PFSK-1 (cell line): ENCODE measurements around the gene STK32B.

Experiments used
- FOXP2 ChIP-seq: optimal IDR thresholded peaks from 2 replicates; pipeline ENCODE3; 2011; ENCODE audit warnings: borderline replicate concordance, control low read depth, inconsistent platforms; ENCODE audit not compliant: insufficient read depth; ENCODE audit errors: extremely low read length, extremely low read depth
- POLR2AphosphoS5 ChIP-seq: IDR thresholded peaks from 2 replicates; pipeline ENCODE4 v1.6.1; 2012; ENCODE audit warnings: low read depth, mild to moderate bottlenecking, control low read depth, low read length, moderate library complexity
- REST ChIP-seq, 2 experiments: IDR thresholded peaks; 2 replicates each; pipeline versions ENCODE4 v1.6.1 to v1.8.0; 2011 to 2012; ENCODE audit warnings: low read depth in 2 of 2, low read length in 2 of 2, control low read depth in 1 of 2, inconsistent platforms in 1 of 2, mild to moderate bottlenecking in 1 of 2, moderate library complexity in 1 of 2; ENCODE audit not compliant: insufficient read depth in 1 of 2
- SIN3A ChIP-seq: IDR thresholded peaks from 2 replicates; pipeline ENCODE4 v1.6.1; 2012; ENCODE audit warnings: mild to moderate bottlenecking, low read length, moderate library complexity, borderline replicate concordance; ENCODE audit not compliant: insufficient read depth
- TAF1 ChIP-seq: IDR thresholded peaks from 2 replicates; pipeline ENCODE4 v1.6.1; 2012; ENCODE audit warnings: low read length, control low read depth, borderline replicate concordance; ENCODE audit not compliant: insufficient read depth

STK32B gene

GRCh38 chr4:5137226-5137625 lies 85.9 kb downstream of the STK32B start:
- TF ChIP-seq REST (IDR thresholded peaks at IDR 0.05; ENCODE audit: insufficient read depth in 1 of 2, low read depth in 2 of 2, low read length in 2 of 2) (no peak), FOXP2 (no peak), SIN3A (no peak), TAF1 (no peak), POLR2AphosphoS5 (no peak)

GRCh38 chr4:5137927-5138326 lies 86.6 kb downstream of the STK32B start:
- TF ChIP-seq POLR2AphosphoS5 (no peak), SIN3A (no peak), REST (IDR thresholded peaks at IDR 0.05; ENCODE audit: insufficient read depth in 1 of 2, low read depth in 2 of 2, low read length in 2 of 2) (no peak), FOXP2 (no peak), TAF1 (no peak)

- TF ChIP-seq SIN3A (no peak), POLR2AphosphoS5 (no peak), REST (IDR thresholded peaks at IDR 0.05; ENCODE audit: insufficient read depth in 1 of 2, low read depth in 2 of 2, low read length in 2 of 2) (no peak), FOXP2 (no peak), TAF1 (no peak)
These were observed 87.1 kb downstream of the STK32B start for GRCh38 chr4:5138389-5138788.

- TF ChIP-seq FOXP2 = no peak
- no peak for TF ChIP-seq POLR2AphosphoS5
- no peak for TF ChIP-seq SIN3A
These were observed 87.9 kb downstream of the STK32B start for GRCh38 chr4:5139141-5139540.

GRCh38 chr4:5141802-5142201 lies 90.5 kb downstream of the STK32B start:
- no peak for TF ChIP-seq FOXP2
- TF ChIP-seq POLR2AphosphoS5 = no peak
- TF ChIP-seq TAF1 = no peak
- TF ChIP-seq SIN3A = no peak
- no peak for TF ChIP-seq REST (IDR thresholded peaks at IDR 0.05; ENCODE audit: insufficient read depth in 1 of 2, low read depth in 2 of 2, low read length in 2 of 2)

GRCh38 chr4:5142726-5143125 lies 91.4 kb downstream of the STK32B start:
- TF ChIP-seq REST (IDR thresholded peaks at IDR 0.05; ENCODE audit: insufficient read depth in 1 of 2, low read depth in 2 of 2, low read length in 2 of 2) (no peak), TAF1 (no peak), SIN3A (no peak), POLR2AphosphoS5 (no peak), FOXP2 (no peak)
